ENCODE measurements around the gene C7. TPM values are rescaled to one million over a fixed set of nuclear protein-coding genes. Genes with fewer than 3 reads are reported as not detected.

Gene C7
- total RNA-seq (2022; extraction: Qiagen RNA extraction; ENCODE audit: low read depth) = not detected in 5 replicates

DNA sequence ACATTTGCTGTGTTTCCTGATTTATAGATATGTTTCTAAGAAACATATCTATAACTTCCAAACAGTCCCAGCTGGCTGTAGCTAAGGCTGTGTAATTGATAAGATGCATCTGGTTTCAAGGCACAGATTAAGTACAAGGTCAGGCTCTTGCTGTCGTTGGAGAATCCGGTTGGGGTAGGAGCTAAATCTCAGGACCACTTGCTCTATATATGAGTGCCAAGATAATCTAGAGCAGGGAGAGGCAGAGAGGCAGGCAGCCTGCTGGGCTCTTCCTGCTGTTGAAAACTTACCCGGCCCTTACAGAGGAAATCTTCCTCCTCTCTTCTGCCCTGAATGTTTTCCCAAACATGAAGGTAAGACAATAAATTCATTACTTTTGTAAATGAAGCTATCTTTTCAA lies at the start of gene C7:
C7 (plus strand) TSS at position 234 of the 400 bp plus-strand sequence; CDS start at position 348, 114 bp downstream.

Other genes with a start within 250 kb of the C7 start
- 0.70 to 1.0 TPM (median 0.94 TPM) in 5 replicates for gene PTGER4, start 229.6 kb upstream of the C7 start, total RNA-seq (2022; extraction: Qiagen RNA extraction; ENCODE audit: low read depth)
- 8.5 to 18.0 TPM (median 10.1 TPM) in 5 replicates for gene TTC33, start 153.5 kb upstream of the C7 start, total RNA-seq (2022; extraction: Qiagen RNA extraction; ENCODE audit: low read depth)
- gene PRKAA1, start 111.1 kb upstream of the C7 start, total RNA-seq (2022; extraction: Qiagen RNA extraction; ENCODE audit: low read depth) = 25.0 to 69.6 TPM (median 37.9 TPM) in 5 replicates
- 2,694 to 3,305 TPM (median 2,740 TPM) in 5 replicates for gene RPL37, start 74.3 kb upstream of the C7 start, total RNA-seq (2022; extraction: Qiagen RNA extraction; ENCODE audit: low read depth)
- gene CARD6, start 68.1 kb upstream of the C7 start, total RNA-seq (2022; extraction: Qiagen RNA extraction; ENCODE audit: low read depth) = 3.4 to 4.7 TPM (median 4.2 TPM) in 5 replicates
- not detected in 5 replicates for gene MROH2B, start 161.8 kb downstream of the C7 start, total RNA-seq (2022; extraction: Qiagen RNA extraction; ENCODE audit: low read depth)

Measured in A549 treated with RU486 at 1 μM for 4 hours (cell line).